Measurements from ENCODE around the gene MFRP.
A peak's percentile ranks its signal among the peaks of the same experiment; 100 is the strongest.

MFRP gene

DNA sequence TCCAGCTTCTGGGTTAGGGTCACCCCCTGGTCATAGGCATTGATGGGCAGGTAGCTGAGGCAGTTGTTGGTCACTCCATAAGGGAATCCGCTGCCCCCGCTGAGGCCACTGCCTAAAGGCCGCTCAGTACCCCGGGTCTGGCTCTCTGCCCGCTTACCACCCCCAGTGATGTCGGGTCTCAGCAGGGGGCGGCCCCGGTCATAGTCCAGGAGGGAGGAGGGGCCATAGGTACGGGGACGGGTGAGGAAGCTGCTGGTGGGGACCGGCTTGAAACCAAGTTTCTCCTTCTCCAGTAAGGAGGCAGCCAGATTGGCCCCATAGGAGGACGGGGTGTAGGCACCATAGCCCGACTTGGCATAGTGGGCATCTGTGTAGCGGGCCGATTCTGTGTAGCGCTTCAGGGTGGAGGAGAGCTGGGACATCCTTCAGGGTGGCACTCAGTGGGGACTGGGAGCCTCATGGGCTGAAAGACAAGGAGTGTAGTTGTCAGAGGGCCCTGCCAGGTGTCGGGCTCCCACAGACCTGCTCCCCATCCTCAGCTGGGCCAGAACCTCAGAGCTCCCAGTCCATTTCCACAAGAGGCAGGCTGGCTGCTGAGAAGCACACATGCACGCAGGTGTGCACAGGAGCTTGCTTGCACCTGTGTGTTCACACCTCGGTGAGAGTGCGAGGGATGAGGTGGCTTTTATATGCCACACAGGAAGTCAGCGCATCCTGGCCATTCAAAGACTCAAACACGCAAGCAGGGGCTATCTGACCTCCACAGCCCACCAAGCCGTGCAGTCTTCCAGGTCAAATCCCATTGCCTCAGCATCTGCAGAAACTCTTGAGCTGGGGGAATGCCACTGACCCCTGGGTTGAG is 26.8 kb upstream of the MFRP start:
- no peak for DNase-seq (ENCODE audit: low spot score)

GRCh38 chr11:119372260-119373058 is 26.0 kb upstream of the MFRP start:
- no peak for DNase-seq (ENCODE audit: low spot score)

DNA sequence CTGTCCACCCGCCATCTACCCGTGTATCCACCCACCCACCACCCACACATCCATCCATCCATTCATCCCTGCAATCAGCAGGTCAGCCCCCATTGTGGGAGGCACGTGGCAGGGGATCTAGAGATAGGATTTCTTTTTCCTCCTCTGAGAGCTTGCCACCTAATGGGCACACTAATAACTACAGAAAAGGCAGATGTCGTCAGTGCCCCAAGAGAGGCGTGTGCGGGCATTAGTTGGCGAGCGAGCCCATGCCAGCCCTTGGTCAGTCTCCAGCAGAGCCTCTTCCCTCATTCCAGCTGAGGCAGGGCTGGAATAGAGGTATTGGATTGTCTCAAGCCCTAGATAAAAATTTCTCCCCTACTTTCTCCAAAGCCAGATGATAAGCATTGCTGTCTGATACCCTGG is 25.3 kb upstream of the MFRP start:
- DNase-seq (ENCODE audit: low spot score), result no peak

- DNase-seq (ENCODE audit: low spot score), result no peak
Observed at GRCh38 chr11:119371067-119371601, 24.6 kb upstream of the MFRP start.

DNA sequence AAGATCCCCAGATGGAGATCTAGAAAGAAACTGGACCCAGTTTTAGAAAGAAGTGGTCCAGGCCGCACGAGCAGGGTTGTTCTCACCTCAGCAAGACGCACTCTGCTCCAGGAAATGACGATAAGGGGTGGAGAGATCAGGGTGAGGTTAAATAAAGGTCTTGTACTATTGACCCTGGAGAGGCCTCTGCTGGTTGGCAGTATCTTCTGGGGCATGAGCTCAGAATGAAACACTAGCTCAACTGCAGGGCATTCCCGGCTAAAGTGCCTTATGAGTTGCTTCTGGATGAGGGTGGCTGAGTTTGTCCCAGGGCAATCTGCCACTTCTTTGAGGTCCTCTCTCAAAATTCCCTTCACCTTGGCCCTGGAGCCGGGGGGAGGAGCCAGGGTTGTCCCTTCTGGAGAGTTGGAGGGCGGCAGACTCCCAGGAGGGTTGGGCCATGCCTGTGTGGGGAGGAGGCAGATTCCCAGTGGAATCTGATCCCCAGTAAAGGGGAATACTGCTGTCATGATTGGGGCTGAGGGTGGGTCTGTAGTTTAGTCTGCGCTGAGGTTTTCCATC is 24.1 kb upstream of the MFRP start:
- no peak for DNase-seq (ENCODE audit: low spot score)

DNA sequence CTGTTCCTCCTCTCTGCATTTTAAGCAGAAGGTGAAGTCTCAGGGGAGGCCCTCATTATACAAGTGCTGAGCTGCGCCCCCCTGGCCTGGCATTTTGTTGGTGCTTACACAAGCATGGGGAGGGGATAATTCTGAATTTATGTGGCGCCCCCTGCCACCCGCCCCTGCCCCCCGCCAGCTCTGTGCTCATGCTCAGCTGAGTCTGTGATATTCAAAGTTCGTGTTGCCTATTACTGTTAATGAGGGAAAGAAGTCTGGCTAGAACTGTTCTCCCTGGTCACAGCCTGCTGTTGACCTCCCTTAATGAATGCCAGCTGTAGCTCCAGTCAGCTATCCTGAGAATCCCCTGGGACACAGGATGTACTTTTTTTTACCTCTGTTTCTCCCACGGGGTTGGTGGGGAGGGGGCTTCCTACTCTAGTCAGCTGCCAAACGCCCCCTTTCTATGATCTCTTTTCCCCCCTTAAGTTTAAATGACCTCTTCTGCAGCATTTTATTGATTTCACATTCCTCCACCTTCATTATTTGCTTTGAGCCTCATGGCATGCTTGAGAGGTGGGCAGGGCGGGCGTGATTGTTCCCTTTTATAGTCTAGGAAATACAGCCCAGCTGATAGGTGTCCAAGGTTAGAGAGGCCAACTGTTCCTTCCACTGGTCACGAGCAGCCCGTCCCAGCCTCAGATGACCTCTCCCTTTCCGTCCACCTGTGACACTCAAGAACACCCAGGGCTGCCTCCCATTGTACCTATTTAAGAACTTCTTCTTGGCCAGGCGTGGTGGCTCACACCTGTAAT is 22.8 kb upstream of the MFRP start:
- DNase-seq (ENCODE audit: low spot score), result peak; percentile 46

GRCh38 chr11:119368121-119369034 is 21.9 kb upstream of the MFRP start:
- no peak for DNase-seq (ENCODE audit: low spot score)

DNA sequence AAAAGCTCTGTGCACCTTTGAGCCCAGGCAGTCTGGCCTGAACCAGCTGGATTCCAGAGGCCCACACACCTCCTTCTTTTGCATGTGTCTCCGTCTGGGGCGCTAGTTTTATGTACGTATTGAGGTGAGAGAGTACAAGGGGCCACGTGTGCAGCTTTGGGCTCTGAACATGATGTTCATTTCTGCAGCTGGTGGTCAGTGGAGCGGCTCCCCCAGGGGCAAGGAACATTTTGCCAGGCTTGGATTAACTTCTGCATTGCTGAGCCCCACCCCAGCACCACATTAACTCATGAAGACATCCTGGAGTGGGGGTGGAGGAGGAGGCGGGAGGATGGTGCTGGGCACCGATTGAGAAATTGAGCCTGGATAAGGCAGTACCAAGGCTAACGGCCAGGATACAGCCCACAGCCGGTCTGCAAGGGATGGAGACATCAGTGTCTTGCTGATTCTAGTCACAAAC is 21.2 kb upstream of the MFRP start:
- DNase-seq (ENCODE audit: low spot score), result no peak

GRCh38 chr11:119366690-119367620 is 20.4 kb upstream of the MFRP start:
- DNase-seq (ENCODE audit: low spot score), result no peak

DNA sequence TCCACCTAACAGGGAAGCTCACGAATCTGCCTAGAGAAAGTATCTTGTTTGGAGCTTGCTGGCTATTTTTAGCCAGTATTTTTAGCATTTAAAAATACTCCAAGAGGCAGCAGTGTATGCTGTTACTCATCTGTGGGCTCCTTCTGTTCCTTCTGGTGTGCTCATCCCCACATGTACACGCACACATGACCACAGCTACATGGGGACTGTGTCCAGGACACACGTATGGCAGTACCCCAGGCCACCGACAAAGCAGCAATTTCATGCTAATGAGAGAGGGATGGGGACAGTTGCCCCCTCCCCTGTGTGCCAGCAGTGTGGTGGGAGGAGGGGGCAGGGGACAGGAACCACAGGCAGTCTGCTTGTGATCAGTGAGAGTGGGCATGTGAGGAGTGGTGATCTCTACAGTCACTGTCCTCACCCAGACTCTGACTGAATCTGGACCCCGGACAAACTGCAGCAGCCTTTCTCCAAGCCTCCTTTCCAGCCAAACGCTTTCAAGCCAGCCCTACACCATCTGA is 18.6 kb upstream of the MFRP start:
- peak; percentile 49 for DNase-seq (ENCODE audit: low spot score)

DNA sequence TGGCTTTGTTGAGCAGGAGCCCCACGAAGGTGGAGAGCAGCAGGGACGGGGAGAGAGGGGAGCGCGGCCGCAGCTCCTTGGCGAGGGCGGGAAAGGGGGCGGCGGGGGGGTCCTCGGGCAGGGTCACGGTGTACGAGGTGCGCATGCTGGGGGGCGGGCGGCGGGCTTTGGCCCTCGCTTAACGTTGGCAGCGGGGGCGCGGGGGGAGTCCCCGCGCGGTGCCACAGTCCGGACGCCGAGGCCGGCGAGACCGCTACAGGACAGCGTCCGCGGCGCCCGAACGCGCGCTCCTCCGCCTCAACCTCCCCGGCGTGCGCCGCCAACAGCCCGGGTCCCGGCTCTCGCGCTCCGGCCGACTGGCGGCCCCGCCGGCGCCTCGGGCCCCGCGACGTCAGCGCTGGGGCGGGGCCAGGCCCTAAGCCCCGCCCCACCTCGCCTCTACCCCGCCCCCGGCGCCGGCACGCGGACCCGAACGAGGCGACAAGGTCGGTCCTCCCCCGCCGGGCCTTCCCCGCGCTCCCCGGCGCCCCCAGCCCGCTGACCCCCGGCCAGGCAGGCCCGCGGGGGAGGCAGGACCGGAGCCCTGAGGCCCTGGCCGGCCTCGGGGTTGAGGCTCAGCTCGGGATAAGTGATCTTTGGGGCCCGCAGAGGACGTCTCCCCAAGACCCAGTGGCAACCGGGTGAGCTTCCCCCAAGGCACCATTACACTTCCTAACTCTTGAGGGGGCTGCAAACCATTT is 17.5 kb upstream of the MFRP start:
- peak; percentile 94 for DNase-seq (ENCODE audit: low spot score)

DNA sequence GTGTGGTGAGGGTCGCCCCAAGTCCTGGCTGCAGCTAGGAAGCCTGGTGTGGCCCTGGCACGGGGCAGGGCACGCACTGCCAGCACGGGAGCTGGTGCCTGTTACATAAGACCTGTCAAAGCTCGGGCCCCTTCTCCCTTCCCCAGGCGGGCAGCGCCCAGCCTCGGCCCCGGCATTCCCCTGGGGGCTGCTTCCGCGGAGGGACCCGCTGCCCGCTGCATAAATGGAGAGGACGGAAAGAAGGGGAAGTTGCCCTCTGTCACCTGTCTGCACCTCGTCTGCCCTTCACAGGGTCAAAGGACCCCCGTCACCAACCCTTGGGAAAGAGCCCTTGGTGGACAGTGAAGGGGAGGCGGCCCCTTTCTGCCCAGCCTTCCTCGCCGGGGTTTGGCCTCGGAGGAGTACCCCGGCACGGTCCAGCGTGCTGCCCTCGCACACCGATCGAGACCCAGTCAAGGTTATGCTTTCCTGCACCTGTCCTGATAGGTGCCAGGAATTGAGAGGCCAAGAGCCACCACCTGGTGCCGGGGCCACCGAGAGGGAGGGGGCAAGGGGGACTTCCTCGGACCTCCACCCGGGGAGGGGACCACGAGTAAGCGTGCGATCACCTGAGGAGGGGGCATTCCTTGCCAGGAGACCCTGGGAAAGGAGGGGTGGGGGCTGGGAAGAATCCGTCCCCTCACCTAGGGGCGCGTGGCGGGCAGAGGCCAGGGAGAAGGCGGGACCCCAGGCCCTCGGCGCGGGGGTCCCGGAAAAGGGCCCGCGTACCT is 16.8 kb upstream of the MFRP start:
- no peak for DNase-seq (ENCODE audit: low spot score)

- no peak for DNase-seq (ENCODE audit: low spot score)
Observed at GRCh38 chr11:119362741-119363080, 16.2 kb upstream of the MFRP start.

DNA sequence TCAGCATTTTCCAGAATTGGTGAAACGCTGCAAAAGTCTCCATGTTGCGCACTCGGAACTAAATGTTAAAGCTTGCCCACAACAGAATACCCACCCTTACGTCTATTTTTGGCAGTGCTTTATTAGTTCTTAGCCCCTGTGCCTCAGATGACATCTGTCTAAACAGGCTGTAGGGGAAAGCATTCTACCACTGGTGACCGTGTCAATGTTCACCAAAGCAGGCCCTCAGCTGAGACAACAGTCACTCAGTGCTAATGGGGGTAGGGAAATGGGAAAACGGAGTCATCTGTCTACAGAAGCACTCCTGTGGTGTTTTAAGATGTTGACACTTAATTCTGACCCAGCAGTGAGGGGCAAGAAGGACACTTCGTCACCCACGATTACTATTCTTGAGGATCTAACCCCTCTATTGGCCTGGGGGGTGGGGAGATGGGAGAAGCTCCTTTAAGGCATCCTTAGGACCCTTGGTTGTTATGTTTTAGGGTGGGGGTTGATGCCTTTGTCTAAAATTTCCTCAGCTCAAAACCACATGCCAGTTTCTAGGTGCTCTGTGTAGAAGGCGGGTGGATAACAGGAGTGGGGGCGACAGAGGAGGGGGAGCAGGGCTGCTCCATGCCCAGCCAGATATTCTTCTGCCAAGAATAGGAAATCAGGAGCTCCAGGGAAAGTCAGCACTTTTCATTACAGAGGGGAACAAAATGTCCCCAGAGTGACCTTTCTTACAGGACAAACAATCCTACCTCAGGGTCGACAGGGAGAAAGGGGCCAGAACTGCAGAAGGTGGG is 15.6 kb upstream of the MFRP start:
- DNase-seq (ENCODE audit: low spot score), result no peak

DNA sequence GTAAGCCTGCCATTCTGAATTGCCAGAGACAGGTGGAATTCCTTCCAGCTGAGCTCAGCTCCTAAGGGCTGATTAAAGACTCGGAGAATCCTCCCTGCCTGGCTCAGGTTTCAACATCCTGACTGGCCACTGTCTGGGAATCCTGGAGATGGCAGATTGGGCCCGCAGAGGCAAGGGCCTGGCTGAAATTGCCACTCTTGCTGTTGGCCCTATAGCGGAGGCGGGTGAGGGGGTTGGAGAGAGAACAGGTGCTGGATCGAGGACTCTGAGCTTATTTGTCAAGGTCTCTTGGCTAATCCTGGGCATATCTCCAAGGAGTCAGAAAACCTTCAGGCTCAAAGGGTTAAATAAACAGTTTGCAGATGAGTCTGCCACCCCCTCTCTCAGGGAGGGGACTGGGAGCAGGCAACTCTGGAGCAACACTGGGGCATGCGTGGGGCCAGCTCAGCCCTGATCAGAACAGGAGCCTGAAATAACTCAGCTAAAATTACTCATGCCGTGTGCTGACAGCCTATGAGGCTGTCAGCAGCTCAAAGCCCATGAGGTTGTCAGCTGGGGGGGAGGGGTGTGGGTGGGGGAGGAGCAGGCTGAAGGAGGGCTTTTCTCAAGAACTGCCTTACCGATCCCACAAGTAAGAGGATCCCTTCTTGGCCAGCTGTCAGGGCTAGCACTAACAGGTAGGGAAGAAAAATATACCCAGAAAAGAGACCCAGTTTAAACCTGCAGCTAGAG is 14.7 kb upstream of the MFRP start:
- DNase-seq (ENCODE audit: low spot score), result peak; percentile 80
